ENCODE results near the gene TMEM140. TPM values are rescaled to one million over a fixed set of nuclear protein-coding genes. Genes with fewer than 3 reads are reported as not detected.

The TMEM140 gene
- total and polyA plus RNA-seq, 2 experiments from 2014 or later, result 1.6 to 6.1 TPM

DNA sequence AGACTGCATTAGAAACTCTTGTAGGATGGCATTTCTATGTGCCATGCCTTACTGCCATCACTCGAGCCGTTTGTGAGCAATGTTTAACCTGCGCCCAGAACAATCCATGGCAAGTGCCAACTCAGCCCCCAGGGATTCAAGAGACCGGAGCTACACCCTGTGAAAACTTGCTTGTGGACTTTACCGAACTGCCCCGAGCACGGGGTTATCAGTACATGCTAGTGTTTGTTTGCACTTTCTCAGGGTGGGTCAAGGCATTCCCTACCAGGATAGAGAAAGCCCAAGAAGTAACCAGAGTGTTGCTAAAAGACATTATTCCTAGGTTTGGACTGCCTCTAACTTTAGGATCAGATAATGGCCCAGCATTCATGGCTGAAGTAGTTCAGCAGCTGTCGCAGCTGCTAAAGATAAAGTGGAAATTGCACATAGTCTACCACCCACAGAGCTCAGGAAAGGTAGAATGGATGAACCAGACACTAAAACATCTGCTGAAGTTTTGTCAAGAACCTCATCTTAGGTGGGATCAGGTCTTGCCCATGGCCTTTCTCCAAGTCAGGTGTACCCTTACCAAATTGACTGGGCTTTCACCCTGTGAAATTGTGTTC is 31.6 kb downstream of the TMEM140 start:
- Histone ChIP-seq H3K79me2 (ENCODE audit: insufficient read depth) (no peaks in the 10 kb centered on the region), H3K27me3 (replicated peaks; ENCODE audit: insufficient read depth) (no peaks in the 10 kb centered on the region), H3F3A (ENCODE audit: insufficient read depth) (no peaks in the 10 kb centered on the region), H3K9ac (no peak overlapping the region), H3K4me1 (ENCODE audit: insufficient read depth) (no peaks in the 10 kb centered on the region), H3K4me3 (no peak overlapping the region), H4K20me1 (ENCODE audit: insufficient read depth) (no peaks in the 10 kb centered on the region), H3K4me2 (ENCODE audit: unreplicated experiment) (no peak overlapping the region), H3K27ac (no peak overlapping the region), H2AFZ (no peak overlapping the region), H3K36me3 (ENCODE audit: low read depth) (peaks cover 5% of the 10 kb centered on the region), H3K9me3 (ENCODE audit: low read depth) (no peaks in the 10 kb centered on the region), H3K9me2 (ENCODE audit: insufficient read depth) (no peaks in the 10 kb centered on the region)
- TF ChIP-seq EZH2phosphoT487 (IDR thresholded peaks at IDR 0.05; ENCODE audit: insufficient read depth, low read depth), result no peak
- TF ChIP-seq EZH2 (IDR thresholded peaks at IDR 0.05; ENCODE audit: insufficient read depth, poor library complexity, severe bottlenecking), result no peak
- WGBS, 2 experiments (ENCODE audit: low coverage in 1 of 2, low lambda C conversion rate in 2 of 2, missing lambda C conversion rate in 2 of 2), result 90 to 93% methylated on average over 8 of the region's 8 CpGs
- DNase-seq, result no peak
- in situ Hi-C loops (cut with MboI), result loop anchor here (25.0 kb wide), 1 partner anchor 517 kb away; no protein-coding TSS in a partner anchor

DNA sequence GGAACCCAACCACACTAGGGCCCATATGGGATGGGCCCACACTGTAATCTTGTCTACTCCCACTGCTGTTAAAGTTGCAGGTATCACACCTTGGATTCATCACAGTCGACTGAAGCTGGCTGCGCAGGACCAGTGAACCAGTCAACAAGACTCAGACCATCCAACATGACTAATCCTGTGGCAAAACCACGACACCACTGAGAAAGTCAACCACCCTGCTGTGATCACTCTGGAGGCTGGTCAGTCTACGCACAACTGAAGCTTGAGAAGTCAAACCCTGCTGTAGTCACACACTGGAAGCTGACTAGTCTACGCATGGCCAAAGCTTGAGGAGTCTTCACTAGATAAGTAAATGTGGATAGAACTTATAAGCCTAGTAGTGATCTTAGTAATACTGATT is 32.2 kb downstream of the TMEM140 start:
- Histone ChIP-seq H3K4me3 (no peak overlapping the region), H3K36me3 (ENCODE audit: low read depth) (peaks cover 5% of the 10 kb centered on the region), H3K9me3 (ENCODE audit: low read depth) (no peaks in the 10 kb centered on the region), H3K4me2 (ENCODE audit: unreplicated experiment) (no peak overlapping the region), H3F3A (ENCODE audit: insufficient read depth) (no peaks in the 10 kb centered on the region), H3K27ac (no peak overlapping the region), H3K79me2 (ENCODE audit: insufficient read depth) (no peaks in the 10 kb centered on the region), H3K9ac (no peak overlapping the region), H4K20me1 (ENCODE audit: insufficient read depth) (no peaks in the 10 kb centered on the region), H3K4me1 (ENCODE audit: insufficient read depth) (no peaks in the 10 kb centered on the region), H3K9me2 (ENCODE audit: insufficient read depth) (no peaks in the 10 kb centered on the region), H3K27me3 (replicated peaks; ENCODE audit: insufficient read depth) (no peaks in the 10 kb centered on the region), H2AFZ (no peak overlapping the region)
- WGBS, 2 experiments (ENCODE audit: low coverage in 1 of 2, low lambda C conversion rate in 2 of 2, missing lambda C conversion rate in 2 of 2), result 90 to 92% methylated on average over 5 of the region's 5 CpGs
- DNase-seq, result no peak
- in situ Hi-C loops (cut with MboI), result loop anchor here (25.0 kb wide), 1 partner anchor 518 kb away; no protein-coding TSS in a partner anchor
- no peak for TF ChIP-seq EZH2phosphoT487 (IDR thresholded peaks at IDR 0.05; ENCODE audit: insufficient read depth, low read depth)
- no peak for TF ChIP-seq EZH2 (IDR thresholded peaks at IDR 0.05; ENCODE audit: insufficient read depth, poor library complexity, severe bottlenecking)

- no peak for TF ChIP-seq EZH2phosphoT487 (IDR thresholded peaks at IDR 0.05; ENCODE audit: insufficient read depth, low read depth)
- TF ChIP-seq EZH2 (IDR thresholded peaks at IDR 0.05; ENCODE audit: insufficient read depth, poor library complexity, severe bottlenecking), result no peak
- Histone ChIP-seq H3K27ac (no peak overlapping the region), H3K36me3 (ENCODE audit: low read depth) (peaks cover 5% of the 10 kb centered on the region), H3K9ac (no peak overlapping the region), H3K4me3 (no peak overlapping the region), H3K9me3 (ENCODE audit: low read depth) (no peaks in the 10 kb centered on the region), H3K79me2 (ENCODE audit: insufficient read depth) (no peaks in the 10 kb centered on the region), H2AFZ (no peak overlapping the region), H4K20me1 (ENCODE audit: insufficient read depth) (no peaks in the 10 kb centered on the region), H3F3A (ENCODE audit: insufficient read depth) (no peaks in the 10 kb centered on the region), H3K4me1 (ENCODE audit: insufficient read depth) (no peaks in the 10 kb centered on the region), H3K4me2 (ENCODE audit: unreplicated experiment) (no peak overlapping the region), H3K9me2 (ENCODE audit: insufficient read depth) (no peaks in the 10 kb centered on the region), H3K27me3 (replicated peaks; ENCODE audit: insufficient read depth) (no peaks in the 10 kb centered on the region)
- DNase-seq, result no peak
- 84 to 94% methylated on average over 3 of the region's 3 CpGs for WGBS, 2 experiments (ENCODE audit: low coverage in 1 of 2, low lambda C conversion rate in 2 of 2, missing lambda C conversion rate in 2 of 2)
- in situ Hi-C loops (cut with MboI), result loop anchor here (25.0 kb wide), 1 partner anchor 519 kb away; no protein-coding TSS in a partner anchor
Measured at GRCh38 chr7:135181261-135181928, 33.5 kb downstream of the TMEM140 start.

- H4K20me1 ChIP-seq (ENCODE audit: insufficient read depth), result no peaks in the 10 kb centered on the region
- peaks cover 5% of the 10 kb centered on the region for H3K36me3 ChIP-seq (ENCODE audit: low read depth)
- H3K4me2 ChIP-seq (ENCODE audit: unreplicated experiment), result no peak overlapping the region
- H3K9ac ChIP-seq, result no peak overlapping the region
- no peaks in the 10 kb centered on the region for H3K9me3 ChIP-seq (ENCODE audit: low read depth)
- no peak overlapping the region for H3K27ac ChIP-seq
- no peaks in the 10 kb centered on the region for H3K9me2 ChIP-seq (ENCODE audit: insufficient read depth)
- H3F3A ChIP-seq (ENCODE audit: insufficient read depth), result no peaks in the 10 kb centered on the region
- H2AFZ ChIP-seq, result no peak overlapping the region
- 92 to 97% methylated on average over 30 to 31 of the region's 31 CpGs for WGBS, 2 experiments (ENCODE audit: low coverage in 1 of 2, low lambda C conversion rate in 2 of 2, missing lambda C conversion rate in 2 of 2)
- H3K4me3 ChIP-seq, result no peak overlapping the region
- H3K4me1 ChIP-seq (ENCODE audit: insufficient read depth), result no peaks in the 10 kb centered on the region
- H3K27me3 ChIP-seq (replicated peaks; ENCODE audit: insufficient read depth), result no peaks in the 10 kb centered on the region
- no peak for DNase-seq
- no peak for TF ChIP-seq EZH2 (IDR thresholded peaks at IDR 0.05; ENCODE audit: insufficient read depth, poor library complexity, severe bottlenecking)
- TF ChIP-seq EZH2phosphoT487 (IDR thresholded peaks at IDR 0.05; ENCODE audit: insufficient read depth, low read depth), result no peak
- in situ Hi-C loops (cut with MboI), result loop anchor here (25.0 kb wide), 1 partner anchor 520 kb away; no protein-coding TSS in a partner anchor
- no peaks in the 10 kb centered on the region for H3K79me2 ChIP-seq (ENCODE audit: insufficient read depth)
Measured at GRCh38 chr7:135181929-135182678, 34.2 kb downstream of the TMEM140 start.

Data from GM23248 (cell line).